VCaP (cell line): ENCODE data around the gene COG2.
A peak's percentile ranks its signal among the peaks of the same experiment; 100 is the strongest.

Source experiments
- H3K27ac ChIP-seq: fragments of 450-650 bp; 2 replicates; pipeline ENCODE4 v1.5.1; 2017
- CTCF ChIP-seq: fragments of 450-650 bp; conservative IDR thresholded peaks from 2 replicates; pipeline ENCODE4 v1.5.1; 2017; ENCODE audit warnings: mild to moderate bottlenecking, moderate library complexity

Gene COG2

DNA sequence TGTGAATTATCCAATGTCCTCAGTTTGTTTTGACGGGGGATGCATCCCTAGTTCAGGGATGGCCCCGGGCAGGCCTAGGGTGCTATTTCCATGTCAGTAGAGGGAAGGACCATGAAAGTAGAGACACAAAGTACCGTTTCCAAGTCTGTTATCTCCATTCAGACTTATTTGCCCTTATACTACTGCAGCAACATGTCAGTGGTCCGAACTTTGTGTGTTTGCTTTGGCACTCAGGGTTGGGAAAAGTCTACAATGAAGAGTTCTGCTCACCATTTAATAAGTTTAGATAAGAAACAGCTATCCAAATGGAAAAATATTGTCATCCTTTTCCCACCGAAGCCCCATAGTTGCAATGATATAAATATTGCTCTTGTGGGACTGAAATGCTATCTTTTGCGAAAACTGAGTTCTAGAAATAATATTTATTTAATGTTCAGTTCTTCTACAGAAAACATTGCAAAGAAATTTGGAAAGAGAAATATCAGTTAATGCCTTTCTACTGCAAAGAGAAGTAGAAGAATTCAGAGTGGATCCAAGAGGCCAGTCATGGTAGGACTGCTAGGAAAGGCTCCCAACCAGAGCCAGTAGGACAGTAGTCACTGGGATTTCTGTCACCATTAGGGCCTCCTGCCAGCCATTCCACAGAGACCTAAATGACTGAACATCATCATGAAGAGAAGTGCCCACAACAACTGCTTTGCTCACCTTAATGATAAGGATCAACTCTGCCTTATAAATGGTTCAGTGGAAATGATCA is 83.2 kb downstream of the COG2 start:
- no peak for TF ChIP-seq CTCF
- H3K27ac ChIP-seq = peak overlapping the region; percentile 1; the same call in 1 of the 2 replicates

DNA sequence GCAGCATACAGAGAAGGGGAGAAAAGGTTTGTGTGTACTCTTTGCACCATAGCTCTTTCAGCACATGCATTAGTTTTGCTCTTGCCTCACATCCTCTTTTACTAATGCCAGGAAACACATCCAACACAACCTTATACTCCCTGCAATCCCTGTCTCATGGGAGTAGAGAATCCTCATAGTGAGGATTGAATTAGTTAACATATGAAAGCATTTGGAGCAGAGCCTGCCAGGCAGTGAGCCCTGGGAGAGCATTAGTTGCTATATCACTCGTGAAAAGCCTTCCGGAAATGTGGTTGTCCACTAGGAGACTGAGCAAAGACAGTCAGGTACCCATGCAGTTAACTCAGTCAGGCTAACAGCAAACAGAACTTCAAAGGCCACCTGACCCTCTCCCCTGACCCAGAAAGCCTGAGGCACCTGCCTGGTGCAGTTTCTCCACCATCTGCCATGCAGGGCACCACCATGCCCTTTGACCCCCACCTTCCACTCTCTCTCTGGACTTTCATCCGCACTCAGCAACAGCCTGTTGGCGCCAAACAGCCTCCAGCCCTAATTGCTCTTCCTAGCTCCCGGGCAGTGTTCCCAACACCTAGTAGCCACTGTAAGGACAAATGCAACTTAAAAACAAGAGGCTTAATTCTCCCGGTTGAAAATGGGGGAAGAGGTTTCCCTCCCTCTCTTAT is 86.6 kb downstream of the COG2 start:
- no peak overlapping the region for H3K27ac ChIP-seq
- no peak for TF ChIP-seq CTCF

DNA sequence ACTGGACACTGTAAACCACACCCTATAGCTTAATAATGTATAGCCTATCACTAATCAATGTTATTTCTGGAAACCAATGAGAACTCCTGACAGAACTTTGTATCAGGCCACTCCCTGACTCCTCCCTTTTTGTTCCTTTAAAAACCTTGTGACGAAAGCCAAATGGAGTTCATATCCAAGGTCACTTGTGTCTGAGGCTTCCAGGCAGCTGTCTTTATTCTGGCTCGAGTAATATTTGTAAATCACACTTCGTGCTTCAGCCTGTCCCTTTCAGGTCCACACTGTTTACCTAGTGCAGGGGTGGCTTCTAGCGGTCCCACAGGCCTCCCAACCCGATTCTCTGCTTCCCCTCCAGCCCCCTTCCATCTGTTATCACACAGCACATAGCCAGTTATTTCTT is 88.7 kb downstream of the COG2 start:
- TF ChIP-seq CTCF = no peak
- H3K27ac ChIP-seq = peak overlapping the region; percentile 36; the same call in 1 of the 2 replicates

- no peak for TF ChIP-seq CTCF
- no peak overlapping the region for H3K27ac ChIP-seq
These were observed 93.2 kb downstream of the COG2 start for GRCh38 chr1:230735447-230735846.

DNA sequence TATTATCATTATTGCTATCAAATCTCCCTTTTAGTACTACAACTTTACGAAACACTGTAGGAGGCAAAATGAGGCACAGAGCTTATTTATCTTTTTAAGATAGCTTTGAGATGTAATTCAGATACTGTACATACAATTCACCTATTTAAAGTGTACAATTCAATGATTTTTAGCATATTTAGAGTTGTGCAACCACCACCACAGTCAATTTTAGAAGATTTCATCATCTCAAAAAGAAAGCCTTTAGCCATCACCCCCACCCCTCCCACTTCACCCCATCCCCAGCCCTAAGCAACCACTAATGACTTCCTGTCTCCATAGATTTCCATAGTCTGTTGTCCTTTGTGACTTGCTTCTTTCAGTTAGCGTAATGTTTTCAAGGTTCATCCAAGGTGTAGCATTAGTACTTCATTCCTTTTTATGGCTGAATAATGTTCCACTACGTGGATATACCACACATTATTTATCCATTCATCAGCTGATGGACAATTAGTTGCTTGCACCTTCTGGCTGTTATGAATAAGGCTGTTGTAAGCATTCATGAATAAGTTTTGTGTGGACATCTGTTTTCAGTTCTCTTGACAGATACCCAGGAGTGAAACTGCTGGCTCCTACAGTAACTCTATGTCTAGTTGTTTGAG is 95.5 kb downstream of the COG2 start:
- H3K27ac ChIP-seq = no peak overlapping the region
- no peak for TF ChIP-seq CTCF

- H3K27ac ChIP-seq = no peak overlapping the region
- TF ChIP-seq CTCF = no peak
These were observed 97.4 kb downstream of the COG2 start for GRCh38 chr1:230739564-230740290.
